Gastrocnemius medialis (tissue), 4 donors: ENCODE measurements around the gene LDHB.

Source experiments
- CTCF ChIP-seq, 5 experiments: fragments of 450-650 bp in 3 of 5; fragments of 200-600 bp in 2 of 5; sonication (generic) in 2 of 5; IDR thresholded peaks in 4 of 5; conservative IDR thresholded peaks in 1 of 5; 1 replicate in 4 of 5; 2 replicates in 1 of 5; pipeline ENCODE4 v1.5.1; 2016 to 2019; ENCODE audit warnings: antibody characterized with exemption in 5 of 5, mild to moderate bottlenecking in 3 of 5, moderate library complexity in 3 of 5
- POLR2A ChIP-seq, 2 donors: fragments of 450-650 bp; IDR thresholded peaks; one replicate each; pipeline ENCODE4 v1.6.1; 2017; ENCODE audit warnings: antibody characterized with exemption in 2 of 2, mild to moderate bottlenecking in 2 of 2, moderate library complexity in 2 of 2

GRCh38 chr12:21644516-21644915 lies 13.1 kb downstream of the LDHB start:
- no peak for TF ChIP-seq POLR2A (IDR thresholded peaks at IDR 0.05)
- no peak for TF ChIP-seq CTCF (IDR thresholded peaks at IDR 0.05 in 4 of 5, conservative IDR thresholded peaks at IDR 0.05 in 1 of 5)
